ENCODE measurements around the gene FAM136A.

The FAM136A gene

DNA sequence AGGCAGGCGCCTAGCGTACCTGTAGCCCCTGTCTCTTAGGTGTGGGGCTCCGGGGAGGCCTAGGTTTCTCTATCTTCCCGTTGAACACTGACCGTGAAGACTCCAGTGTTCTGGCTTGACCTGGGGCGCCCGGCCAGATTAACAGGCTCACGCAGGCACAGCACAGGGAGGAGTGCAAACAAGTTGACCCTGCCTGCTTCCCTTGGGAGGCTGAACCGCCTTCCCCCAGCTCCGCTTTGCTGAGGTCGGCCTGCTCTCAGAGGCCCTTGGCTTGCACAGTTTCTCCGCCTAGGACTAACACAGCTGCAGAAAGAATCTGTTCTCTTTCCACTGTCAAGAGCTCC lies 43.4 kb downstream of the FAM136A start:
- Histone ChIP-seq H3K4me1 (ENCODE audit: control insufficient read depth, insufficient read depth, low read length, poor library complexity, severe bottlenecking) (no peaks in the 10 kb centered on the region), H3K27me3 (replicated peaks; ENCODE audit: control insufficient read depth, insufficient read depth, low read length, poor library complexity, severe bottlenecking) (no peaks in the 10 kb centered on the region), H3K36me3 (ENCODE audit: control insufficient read depth, insufficient read depth, low read length) (peaks cover 5% of the 10 kb centered on the region), H3K9me3 (ENCODE audit: control insufficient read depth, low read length) (no peaks in the 10 kb centered on the region), H3K27ac (ENCODE audit: insufficient read depth, low read length, poor library complexity, severe bottlenecking) (peak overlapping the region; percentile 64), H3K4me3 (ENCODE audit: insufficient read depth, low read depth, low read length, poor library complexity, severe bottlenecking) (peak overlapping the region; percentile 80)
- no peak for DNase-seq

DNA sequence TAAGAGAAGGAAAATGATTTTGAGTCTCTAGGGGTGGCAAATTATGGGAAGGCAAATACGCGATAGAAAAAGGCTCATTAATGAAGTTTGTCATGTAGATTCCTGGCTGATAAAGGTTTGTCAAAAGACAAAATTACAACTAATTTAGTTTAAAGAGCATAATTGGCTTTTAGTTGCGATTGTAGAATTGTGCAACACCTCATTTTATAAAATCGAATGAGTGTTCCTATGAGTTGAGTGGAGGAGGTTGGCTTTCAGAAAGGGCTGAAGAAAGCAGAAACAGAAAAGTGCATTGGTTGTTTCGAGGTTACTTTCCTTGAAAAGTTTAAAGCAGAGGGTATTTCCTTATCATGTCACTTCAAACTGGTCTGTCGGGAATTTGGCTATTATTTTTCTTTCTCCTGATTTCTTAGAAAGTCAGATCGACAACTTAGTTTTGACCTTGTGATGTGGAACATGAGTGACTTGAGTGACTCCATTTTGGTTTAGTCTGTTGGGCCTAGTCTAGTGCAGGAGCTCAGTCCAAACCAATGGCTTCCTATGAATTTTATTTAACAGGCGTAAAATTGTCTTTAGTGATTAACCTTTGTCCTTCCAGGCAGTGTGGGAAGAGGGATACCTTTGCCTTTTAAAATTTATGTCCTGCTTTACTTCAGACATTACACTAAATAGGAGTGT lies 46.1 kb downstream of the FAM136A start:
- DNase-seq: no peak
- H3K4me1 ChIP-seq (ENCODE audit: control insufficient read depth, insufficient read depth, low read length, poor library complexity, severe bottlenecking): no peaks in the 10 kb centered on the region
- H3K9me3 ChIP-seq (ENCODE audit: control insufficient read depth, low read length): no peaks in the 10 kb centered on the region
- H3K27me3 ChIP-seq (replicated peaks; ENCODE audit: control insufficient read depth, insufficient read depth, low read length, poor library complexity, severe bottlenecking): no peaks in the 10 kb centered on the region
- no peaks in the 10 kb centered on the region for H3K36me3 ChIP-seq (ENCODE audit: control insufficient read depth, insufficient read depth, low read length)
- H3K4me3 ChIP-seq (ENCODE audit: insufficient read depth, low read depth, low read length, poor library complexity, severe bottlenecking): no peak overlapping the region
- no peak overlapping the region for H3K27ac ChIP-seq (ENCODE audit: insufficient read depth, low read length, poor library complexity, severe bottlenecking)

DNA sequence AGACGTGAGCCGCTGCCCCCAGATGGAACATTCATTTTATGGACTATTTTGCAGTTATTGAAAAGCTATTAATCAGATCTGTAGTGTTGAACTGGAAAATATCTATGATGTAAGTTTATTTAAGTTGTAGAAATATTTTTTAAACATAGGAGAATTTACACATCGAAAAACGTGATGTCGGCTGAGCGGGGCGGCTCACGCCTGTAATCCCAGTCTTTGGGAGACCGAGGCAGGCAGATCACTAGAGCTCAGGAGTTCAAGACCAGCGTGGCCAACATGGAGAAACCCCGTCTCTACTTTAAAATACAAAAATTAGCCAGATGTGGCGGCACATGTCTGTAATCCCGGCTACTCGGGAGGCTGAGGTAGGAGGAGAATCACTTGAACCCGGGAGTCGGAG lies 51.4 kb downstream of the FAM136A start:
- H3K4me1 ChIP-seq (ENCODE audit: control insufficient read depth, insufficient read depth, low read length, poor library complexity, severe bottlenecking): peaks cover 8% of the 10 kb centered on the region
- no peaks in the 10 kb centered on the region for H3K9me3 ChIP-seq (ENCODE audit: control insufficient read depth, low read length)
- no peaks in the 10 kb centered on the region for H3K27me3 ChIP-seq (replicated peaks; ENCODE audit: control insufficient read depth, insufficient read depth, low read length, poor library complexity, severe bottlenecking)
- DNase-seq: no peak
- H3K4me3 ChIP-seq (ENCODE audit: insufficient read depth, low read depth, low read length, poor library complexity, severe bottlenecking): no peak overlapping the region
- H3K36me3 ChIP-seq (ENCODE audit: control insufficient read depth, insufficient read depth, low read length): no peaks in the 10 kb centered on the region
- H3K27ac ChIP-seq (ENCODE audit: insufficient read depth, low read length, poor library complexity, severe bottlenecking): no peak overlapping the region

DNA sequence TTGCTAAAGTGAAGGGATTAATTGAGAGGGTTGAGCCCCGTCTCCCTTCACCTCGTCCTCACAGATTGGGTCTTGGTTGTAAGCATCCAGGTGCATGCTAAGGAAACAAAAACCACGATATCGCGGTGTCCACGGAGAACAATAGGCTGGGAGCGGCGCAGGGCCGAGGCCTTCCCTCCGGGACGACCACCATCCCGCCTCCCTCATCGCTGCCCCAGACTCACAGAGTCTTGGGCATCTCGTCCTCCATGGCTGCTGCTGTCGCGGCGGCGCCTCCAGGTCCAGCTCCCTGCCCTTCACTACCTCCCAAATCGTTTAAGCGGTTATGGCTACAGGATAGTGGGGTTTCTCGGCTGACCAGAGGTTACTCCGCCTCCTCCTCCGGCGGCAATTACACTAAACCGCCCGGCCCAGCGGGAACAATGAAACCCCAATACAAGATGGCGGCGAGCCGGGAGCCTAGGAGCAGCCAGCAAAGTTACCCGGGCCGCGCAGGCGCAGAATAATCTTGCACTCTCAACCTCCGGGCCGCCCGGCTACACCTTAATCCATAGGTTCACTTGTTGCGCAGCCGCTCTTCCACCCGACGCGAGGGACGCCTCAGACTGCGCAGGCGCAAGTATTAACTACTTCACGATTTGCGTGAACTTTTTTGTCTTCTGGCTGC lies 53.6 kb downstream of the FAM136A start, which contains the start of gene TIA1:
TSS of gene TIA1 (minus strand) at position 448 of the 667 bp plus-strand sequence. CDS start at position 250, 198 bp downstream.
- peaks cover 14% of the 10 kb centered on the region for H3K4me1 ChIP-seq (ENCODE audit: control insufficient read depth, insufficient read depth, low read length, poor library complexity, severe bottlenecking)
- peak within 1 kb of the TSS; percentile 92 for H3K4me3 ChIP-seq (ENCODE audit: insufficient read depth, low read depth, low read length, poor library complexity, severe bottlenecking)
- no peaks in the 10 kb centered on the region for H3K27me3 ChIP-seq (replicated peaks; ENCODE audit: control insufficient read depth, insufficient read depth, low read length, poor library complexity, severe bottlenecking)
- H3K36me3 ChIP-seq (ENCODE audit: control insufficient read depth, insufficient read depth, low read length): no peaks in the 10 kb centered on the region
- DNase-seq: peak; percentile 95 to 99 (median 97)
- H3K27ac ChIP-seq (ENCODE audit: insufficient read depth, low read length, poor library complexity, severe bottlenecking): peak within 1 kb of the TSS; percentile 96
- no peaks in the 10 kb centered on the region for H3K9me3 ChIP-seq (ENCODE audit: control insufficient read depth, low read length)

DNA sequence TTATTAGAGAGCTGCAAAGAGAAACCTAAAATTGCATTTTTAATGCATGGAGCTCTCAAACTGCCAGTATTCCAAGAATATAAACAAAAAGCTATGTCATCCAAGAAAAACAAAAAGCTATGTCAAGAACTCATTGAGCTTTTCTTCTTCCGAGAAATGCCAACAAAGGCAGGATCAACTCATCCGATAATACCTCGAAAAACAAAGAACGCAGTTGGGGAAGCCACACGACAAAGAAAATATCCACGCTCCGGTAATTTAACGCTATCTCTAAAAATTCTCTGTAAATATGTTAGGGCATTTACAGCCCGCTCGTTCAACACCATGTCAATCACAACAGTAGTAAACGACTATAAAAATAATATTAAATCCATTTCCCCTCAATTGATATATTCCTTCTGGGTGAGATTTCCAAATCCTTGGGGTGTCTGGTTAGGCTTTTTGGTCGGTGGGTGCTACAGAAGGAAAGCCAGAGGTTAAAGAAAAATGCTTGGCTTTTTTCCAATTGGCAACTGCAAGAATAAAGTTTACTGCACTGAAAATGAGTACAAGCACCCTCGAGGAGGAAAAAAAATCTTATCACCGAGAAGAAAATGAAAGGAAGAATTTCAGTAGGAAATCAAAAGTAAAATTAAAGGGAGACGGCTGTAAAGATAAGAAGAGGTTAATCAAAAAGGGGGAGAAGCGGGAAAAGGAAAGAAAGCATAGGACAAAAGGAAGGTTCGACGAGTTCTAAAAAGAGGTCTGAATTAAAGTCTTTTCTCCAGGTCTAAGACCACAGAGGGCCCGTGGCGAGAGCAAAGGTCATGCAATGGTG lies 54.3 kb downstream of the FAM136A start:
- Histone ChIP-seq H3K4me1 (ENCODE audit: control insufficient read depth, insufficient read depth, low read length, poor library complexity, severe bottlenecking) (peaks cover 17% of the 10 kb centered on the region), H3K27me3 (replicated peaks; ENCODE audit: control insufficient read depth, insufficient read depth, low read length, poor library complexity, severe bottlenecking) (no peaks in the 10 kb centered on the region)
- DNase-seq: no peak

More for the DNA sequence above, 54.3 kb downstream of the FAM136A start:
- H3K9me3 ChIP-seq (ENCODE audit: control insufficient read depth, low read length): no peaks in the 10 kb centered on the region
- no peaks in the 10 kb centered on the region for H3K36me3 ChIP-seq (ENCODE audit: control insufficient read depth, insufficient read depth, low read length)
- peak overlapping the region; percentile 96 for H3K27ac ChIP-seq (ENCODE audit: insufficient read depth, low read length, poor library complexity, severe bottlenecking)
- peak overlapping the region; percentile 92 for H3K4me3 ChIP-seq (ENCODE audit: insufficient read depth, low read depth, low read length, poor library complexity, severe bottlenecking)
